ENCODE measurements around the gene OR4D10.
"Not testable (repeated sequence)": the region's sequence is repeated elsewhere in the genome, so short reads cannot be mapped to it uniquely, and the experiment has no call there.

The OR4D10 gene

DNA sequence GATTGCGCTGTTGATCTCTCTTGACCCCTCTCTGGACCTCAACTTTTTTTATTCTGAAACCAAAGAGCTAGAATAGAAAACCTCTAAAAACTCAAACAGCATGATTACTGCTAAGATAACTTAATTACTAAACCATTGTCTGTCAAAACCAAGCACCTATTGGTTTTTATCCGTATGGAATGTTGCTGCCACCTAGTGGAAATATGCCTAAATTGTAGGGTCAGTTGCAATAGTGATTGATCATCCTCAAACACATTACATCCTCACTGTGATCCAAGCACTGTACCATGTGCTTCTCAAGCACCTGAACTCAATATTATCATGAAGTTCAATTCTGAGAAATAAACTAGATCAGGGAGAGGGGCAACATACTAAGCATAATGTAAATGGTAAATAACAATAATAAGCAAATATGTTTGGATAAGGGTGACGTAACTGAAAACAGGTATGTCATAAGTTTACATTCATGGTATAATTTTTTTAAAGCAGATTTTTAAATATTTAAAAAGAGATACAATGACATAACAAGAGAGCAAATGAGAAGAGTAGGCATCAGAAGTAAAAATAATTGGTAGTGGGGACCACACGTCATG is 43.1 kb upstream of the OR4D10 start:
- Histone ChIP-seq H3K27ac (no peak overlapping the region), H3K4me3 (ENCODE audit: low read depth, low read length) (no peak overlapping the region), H3K36me3 (no peaks in the 10 kb centered on the region), H3K27me3 (ENCODE audit: insufficient read depth, low read depth, severe bottlenecking) (no peaks in the 10 kb centered on the region), H3K9me3 (ENCODE audit: severe bottlenecking) (no peaks in the 10 kb centered on the region)
- TF ChIP-seq, protein P1, sequence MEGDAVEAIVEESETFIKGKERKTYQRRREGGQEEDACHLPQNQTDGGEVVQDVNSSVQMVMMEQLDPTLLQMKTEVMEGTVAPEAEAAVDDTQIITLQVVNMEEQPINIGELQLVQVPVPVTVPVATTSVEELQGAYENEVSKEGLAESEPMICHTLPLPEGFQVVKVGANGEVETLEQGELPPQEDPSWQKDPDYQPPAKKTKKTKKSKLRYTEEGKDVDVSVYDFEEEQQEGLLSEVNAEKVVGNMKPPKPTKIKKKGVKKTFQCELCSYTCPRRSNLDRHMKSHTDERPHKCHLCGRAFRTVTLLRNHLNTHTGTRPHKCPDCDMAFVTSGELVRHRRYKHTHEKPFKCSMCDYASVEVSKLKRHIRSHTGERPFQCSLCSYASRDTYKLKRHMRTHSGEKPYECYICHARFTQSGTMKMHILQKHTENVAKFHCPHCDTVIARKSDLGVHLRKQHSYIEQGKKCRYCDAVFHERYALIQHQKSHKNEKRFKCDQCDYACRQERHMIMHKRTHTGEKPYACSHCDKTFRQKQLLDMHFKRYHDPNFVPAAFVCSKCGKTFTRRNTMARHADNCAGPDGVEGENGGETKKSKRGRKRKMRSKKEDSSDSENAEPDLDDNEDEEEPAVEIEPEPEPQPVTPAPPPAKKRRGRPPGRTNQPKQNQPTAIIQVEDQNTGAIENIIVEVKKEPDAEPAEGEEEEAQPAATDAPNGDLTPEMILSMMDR (IDR thresholded peaks at IDR 0.05; ENCODE audit: low read depth, low read length) = peak; percentile 58
- peak; percentile 31 for DNase-seq

DNA sequence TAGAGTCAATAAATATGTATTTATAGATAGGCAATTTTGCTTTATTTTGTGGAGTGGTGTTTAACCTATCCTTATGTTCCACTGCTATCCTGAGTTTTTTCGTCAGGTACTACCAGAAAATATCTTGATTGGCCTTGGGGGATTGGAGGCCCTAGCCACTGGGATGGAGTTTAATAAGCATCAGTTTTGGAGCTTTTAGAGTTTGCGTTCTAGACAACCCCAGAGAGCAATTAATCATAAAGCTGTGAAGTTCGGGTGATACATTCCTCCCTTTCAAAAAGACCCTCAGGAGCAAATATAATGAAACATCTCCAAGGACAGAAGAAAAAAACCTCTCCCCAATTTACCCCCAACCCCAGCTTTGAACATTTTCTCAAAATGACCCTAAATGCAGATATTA is 36.9 kb upstream of the OR4D10 start, which contains the start of gene OR5A1:
Gene OR5A1, plus strand, starts transcription at position 301 of the 400 bp plus-strand sequence. CDS start 6,700 bp downstream, outside the sequence.
- Histone ChIP-seq H3K27ac (no peak within 1 kb of the TSS), H3K4me3 (ENCODE audit: low read depth, low read length) (no peak within 1 kb of the TSS), H3K36me3 (no peaks in the 10 kb centered on the region), H3K27me3 (ENCODE audit: insufficient read depth, low read depth, severe bottlenecking) (no peaks in the 10 kb centered on the region), H3K9me3 (ENCODE audit: severe bottlenecking) (no peaks in the 10 kb centered on the region)
- DNase-seq = no peak
- TF ChIP-seq, protein P1 (IDR thresholded peaks at IDR 0.05; ENCODE audit: low read depth, low read length) = no peak

DNA sequence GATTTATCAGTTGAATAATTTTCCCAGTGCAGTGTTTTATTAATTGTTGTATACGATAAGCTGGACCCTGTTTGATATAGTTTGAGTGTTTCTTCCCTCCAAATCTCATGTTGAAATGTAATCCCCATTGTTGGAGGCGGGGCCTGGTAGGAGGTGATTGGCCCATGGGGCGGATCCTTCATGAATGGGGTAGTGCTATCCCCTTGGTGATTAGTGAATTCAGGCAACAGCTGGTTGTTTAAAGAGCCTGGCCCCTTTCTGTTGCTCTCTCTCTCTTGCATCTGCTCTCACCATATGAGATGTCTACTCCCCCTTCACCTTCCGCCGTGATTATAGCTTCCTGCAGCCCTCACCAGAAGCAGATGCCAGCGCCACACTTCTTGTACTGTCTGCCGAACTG is 35.3 kb upstream of the OR4D10 start:
- TF ChIP-seq, protein P1 (IDR thresholded peaks at IDR 0.05; ENCODE audit: low read depth, low read length) = no peak
- no peaks in the 10 kb centered on the region for H3K27me3 ChIP-seq (ENCODE audit: insufficient read depth, low read depth, severe bottlenecking)
- no peaks in the 10 kb centered on the region for H3K36me3 ChIP-seq
- H3K9me3 ChIP-seq (ENCODE audit: severe bottlenecking) = no peaks in the 10 kb centered on the region
- no peak overlapping the region for H3K27ac ChIP-seq
- no peak for DNase-seq
- H3K4me3 ChIP-seq (ENCODE audit: low read depth, low read length) = no peak overlapping the region

DNA sequence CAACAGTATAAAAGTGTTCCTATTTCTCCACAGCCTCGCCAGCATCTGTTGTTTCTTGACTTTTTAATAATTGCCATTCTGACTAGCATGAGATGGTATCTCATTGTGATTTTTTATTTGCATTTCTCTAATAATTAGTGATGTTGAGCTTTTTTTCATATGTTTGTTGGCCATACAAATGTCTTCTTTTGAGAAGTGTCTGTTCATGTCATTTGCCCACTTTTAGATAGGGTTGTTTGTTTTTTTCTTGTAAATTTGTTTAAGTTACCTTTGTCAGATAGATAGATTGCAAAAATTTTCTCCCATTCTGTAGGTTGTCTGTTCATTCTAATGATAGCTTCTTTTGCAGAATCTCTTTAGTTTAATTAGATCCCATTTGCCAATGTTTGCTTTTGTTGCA is 27.5 kb upstream of the OR4D10 start:
- H3K4me3 ChIP-seq (ENCODE audit: low read depth, low read length); H3K36me3 ChIP-seq; H3K27me3 ChIP-seq (ENCODE audit: insufficient read depth, low read depth, severe bottlenecking); DNase-seq; H3K27ac ChIP-seq: not testable (repeated sequence)
- H3K9me3 ChIP-seq (ENCODE audit: severe bottlenecking) = peaks cover 12% of the 10 kb centered on the region

DNA sequence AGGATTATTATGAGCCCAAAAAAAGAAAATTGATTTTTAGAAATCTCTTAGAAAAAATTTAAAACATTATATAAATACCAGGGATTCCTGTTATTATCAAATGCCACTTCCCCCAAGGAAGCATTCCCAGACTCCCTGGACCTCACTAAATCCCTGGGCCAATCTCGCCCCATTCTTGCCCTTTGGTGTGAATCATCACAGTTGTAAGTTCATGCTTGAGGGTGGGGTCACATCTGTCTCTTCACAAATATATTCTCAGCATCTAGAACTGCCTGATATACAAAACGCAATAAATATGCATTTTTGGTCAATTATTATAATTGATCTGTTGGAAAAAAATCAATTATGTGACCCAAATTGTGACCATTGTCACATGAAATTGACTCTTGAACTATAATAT is 24.6 kb upstream of the OR4D10 start:
- Histone ChIP-seq H3K9me3 (ENCODE audit: severe bottlenecking) (peaks cover 12% of the 10 kb centered on the region), H3K27me3 (ENCODE audit: insufficient read depth, low read depth, severe bottlenecking) (no peaks in the 10 kb centered on the region), H3K36me3 (no peaks in the 10 kb centered on the region), H3K27ac (no peak overlapping the region), H3K4me3 (ENCODE audit: low read depth, low read length) (no peak overlapping the region)
- TF ChIP-seq, protein P1 (IDR thresholded peaks at IDR 0.05; ENCODE audit: low read depth, low read length) = no peak
- no peak for DNase-seq

DNA sequence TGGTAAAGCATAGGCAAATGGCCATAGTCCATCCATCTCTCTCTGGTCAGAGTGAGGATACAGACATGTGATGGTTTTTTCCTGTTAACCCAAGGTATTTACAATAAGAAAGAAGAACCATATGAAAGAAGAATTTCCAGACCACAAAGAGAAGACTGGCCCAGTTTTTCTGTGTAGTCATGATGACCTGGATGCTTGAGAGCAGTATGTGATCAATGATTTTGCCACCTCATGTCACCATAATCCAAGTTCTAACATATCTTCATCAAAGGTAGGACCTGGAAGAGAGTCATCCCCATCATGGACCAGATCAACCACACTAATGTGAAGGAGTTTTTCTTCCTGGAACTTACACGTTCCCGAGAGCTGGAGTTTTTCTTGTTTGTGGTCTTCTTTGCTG is 16.5 kb upstream of the OR4D10 start, which contains the start of gene OR4D6:
Gene OR4D6, plus strand, starts transcription at position 301 of the 400 bp plus-strand sequence. Its CDS starts 0 bp downstream, at position 301.
- Histone ChIP-seq H3K36me3 (no peaks in the 10 kb centered on the region), H3K4me3 (ENCODE audit: low read depth, low read length) (no peak within 1 kb of the TSS), H3K9me3 (ENCODE audit: severe bottlenecking) (no peaks in the 10 kb centered on the region), H3K27ac (no peak within 1 kb of the TSS), H3K27me3 (ENCODE audit: insufficient read depth, low read depth, severe bottlenecking) (no peaks in the 10 kb centered on the region)
- TF ChIP-seq, protein P1 (IDR thresholded peaks at IDR 0.05; ENCODE audit: low read depth, low read length) = no peak
- DNase-seq = no peak

Measured in WERI-Rb-1 (cell line).